Stimulated activated CD4-positive, alpha-beta T cell treated with anti-CD3 and anti-CD28 coated beads, TNF-alpha, amount 100 ng/mL, for 24 hours (primary cell): ENCODE measurements around the gene NTRK1.

Experiments
- DNase-seq, 3 experiments: peaks; one replicate each; pipeline ENCODE4 v3.0.0-alpha.2; 2020; ENCODE audit warnings: low read depth in 3 of 3

The NTRK1 gene

GRCh38 chr1:156898161-156898566, 37.5 kb downstream of the NTRK1 start:
- no peak for DNase-seq

- DNase-seq, result no peak
These were observed 38.5 kb downstream of the NTRK1 start for GRCh38 chr1:156898971-156899664.

- no peak for DNase-seq
These were observed 39.5 kb downstream of the NTRK1 start for GRCh38 chr1:156899956-156900718.

GRCh38 chr1:156900896-156901589, 40.4 kb downstream of the NTRK1 start:
- DNase-seq, result no peak

GRCh38 chr1:156901590-156901900, 40.9 kb downstream of the NTRK1 start:
- no peak for DNase-seq

GRCh38 chr1:156901966-156902915, 41.6 kb downstream of the NTRK1 start:
- no peak for DNase-seq

GRCh38 chr1:156903328-156904091, 42.8 kb downstream of the NTRK1 start:
- no peak for DNase-seq

GRCh38 chr1:156904187-156904959, 43.7 kb downstream of the NTRK1 start:
- DNase-seq, result no peak

GRCh38 chr1:156905176-156905575, 44.5 kb downstream of the NTRK1 start:
- no peak for DNase-seq

GRCh38 chr1:156905651-156906050, 45.0 kb downstream of the NTRK1 start:
- no peak for DNase-seq

GRCh38 chr1:156906206-156906906, 45.7 kb downstream of the NTRK1 start:
- DNase-seq, result no peak

- no peak for DNase-seq
These were observed 47.9 kb downstream of the NTRK1 start for GRCh38 chr1:156908541-156908940.

GRCh38 chr1:156908955-156909354, 48.3 kb downstream of the NTRK1 start:
- DNase-seq, result no peak

GRCh38 chr1:156909671-156910070, 49.0 kb downstream of the NTRK1 start:
- DNase-seq, result no peak

- DNase-seq, result peak in 2 of 3 experiments; percentile 25 to 54
These were observed 49.7 kb downstream of the NTRK1 start for GRCh38 chr1:156910309-156910782.

GRCh38 chr1:156911577-156912298, 51.1 kb downstream of the NTRK1 start:
- no peak for DNase-seq

- no peak for DNase-seq
These were observed 51.6 kb downstream of the NTRK1 start for GRCh38 chr1:156912310-156912709.
